HL-60/S4 (cell line): ENCODE results near the gene RPUSD1.

Experiments used
- in situ Hi-C: fragments of 300-500 bp; cut with MboI; formaldehyde crosslinking; loops from 2 replicates; pipeline ENCODE4 v1.14.3; 2022; ENCODE audit warnings: low sequenced_read_pairs

RPUSD1 gene

DNA sequence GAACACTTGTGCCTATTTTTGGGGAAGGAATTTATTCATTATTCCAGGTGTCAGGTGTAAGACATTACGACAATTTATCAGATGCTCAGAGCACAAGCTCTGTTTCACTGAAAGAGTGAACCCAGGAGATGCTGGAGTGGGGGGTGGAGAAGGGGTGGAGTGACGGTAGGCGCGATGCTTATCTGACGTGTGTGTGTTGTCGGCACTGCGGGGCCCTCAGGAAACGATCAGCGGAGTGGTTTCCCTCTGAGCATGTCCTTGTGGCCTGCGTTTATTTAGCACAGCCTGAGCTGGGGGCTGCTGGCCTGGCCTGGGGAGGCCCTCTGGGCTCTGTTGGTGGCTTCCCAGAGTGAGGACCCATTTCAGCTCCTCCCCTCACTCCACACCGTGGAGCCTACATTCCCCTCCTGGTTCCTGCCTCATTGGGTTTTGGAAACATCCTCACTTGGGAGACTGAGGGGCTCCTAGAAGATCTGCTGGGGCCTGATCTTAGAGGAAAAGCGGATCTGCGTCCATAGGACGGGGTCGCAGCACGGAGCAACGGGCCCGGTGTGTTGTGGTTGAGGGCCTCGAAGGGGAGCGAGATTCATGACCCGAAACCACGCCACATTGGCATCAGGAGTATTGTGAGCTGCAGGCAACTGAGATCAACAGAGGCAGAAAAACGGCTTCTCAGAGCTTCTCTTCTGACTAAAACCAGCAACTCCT, 31.3 kb upstream of the RPUSD1 start:
- in situ Hi-C loops: no loop called here

DNA sequence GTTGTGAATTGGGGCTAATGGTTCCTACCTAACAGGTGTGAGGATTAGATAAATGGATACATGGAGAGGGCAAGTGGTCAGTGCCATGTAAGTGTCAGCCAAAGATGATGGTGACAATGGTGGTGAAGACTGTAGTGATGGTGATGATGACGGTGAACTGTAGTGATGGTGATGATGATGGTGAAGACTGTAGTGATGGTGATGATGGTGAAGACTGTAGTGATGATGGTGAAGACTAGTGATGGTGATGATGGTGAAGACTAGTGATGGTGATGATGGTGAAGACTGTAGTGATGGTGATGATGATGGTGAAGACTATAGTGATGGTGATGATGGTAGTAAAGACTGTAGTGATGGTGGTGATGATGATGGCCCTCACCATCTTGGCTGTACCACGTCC, 30.4 kb upstream of the RPUSD1 start:
- in situ Hi-C loops: no loop called here

DNA sequence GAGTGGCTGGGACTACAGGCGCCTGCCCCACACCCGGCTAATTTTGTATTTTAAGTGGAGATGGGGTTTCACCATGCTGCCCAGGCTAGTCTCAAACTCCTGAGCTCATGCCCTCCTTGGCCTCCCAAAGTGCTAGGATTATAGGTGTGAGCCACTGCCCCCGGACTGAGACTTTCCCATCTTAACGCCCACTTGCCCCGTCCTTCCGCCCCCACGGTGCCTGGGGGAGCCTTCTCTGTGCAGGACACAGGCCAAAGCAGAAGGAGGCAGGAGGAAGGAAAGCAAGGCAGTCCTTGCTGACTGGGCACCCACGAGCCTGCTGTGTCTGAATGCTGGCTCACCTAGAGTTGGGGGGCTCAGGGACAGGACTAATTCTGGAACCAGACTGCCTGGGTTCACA, 30.0 kb upstream of the RPUSD1 start:
- in situ Hi-C loops: no loop called here

DNA sequence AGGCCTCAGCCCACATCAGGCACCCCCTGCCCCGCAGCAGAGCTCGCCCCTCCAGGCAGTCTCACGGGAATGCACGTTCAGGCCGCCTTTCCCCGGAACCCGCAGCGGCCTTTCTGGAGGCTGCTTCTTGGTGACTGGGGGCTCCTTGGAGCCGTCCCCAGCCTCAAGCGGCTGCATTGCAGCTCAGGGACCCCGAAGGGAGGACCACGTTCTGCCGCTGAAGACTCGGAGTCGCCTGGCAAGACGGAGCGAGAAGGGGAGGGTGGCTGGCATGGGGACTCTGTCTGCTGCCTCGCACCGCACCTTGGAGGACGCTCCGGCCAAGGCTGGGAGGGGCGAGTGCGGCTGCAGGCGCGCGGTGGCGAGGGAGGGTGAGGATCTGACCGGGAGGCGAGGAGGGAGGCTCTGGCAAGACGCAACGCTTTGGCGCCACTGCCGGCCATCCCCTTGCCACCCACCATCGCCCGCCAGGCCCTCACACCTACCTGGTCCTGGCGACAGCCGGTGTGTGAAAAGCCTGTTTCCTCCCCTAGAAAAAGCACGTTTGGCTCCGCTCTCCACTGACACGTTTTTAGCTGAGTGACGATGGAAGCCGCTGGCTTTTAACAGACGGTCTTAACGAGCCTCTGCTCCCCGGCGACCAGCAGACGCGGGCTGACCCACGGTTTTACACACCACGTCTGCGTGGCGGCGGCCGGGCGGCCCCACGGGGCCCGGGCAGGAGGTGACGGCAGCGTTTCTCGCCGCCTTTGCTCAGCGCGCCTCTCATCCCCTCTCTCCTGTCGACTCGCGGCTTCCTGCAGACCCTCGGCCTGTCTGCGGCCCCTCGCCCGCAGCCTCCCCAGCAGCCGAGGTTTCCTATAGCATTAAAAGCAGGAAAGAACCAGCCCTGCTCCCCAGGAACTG, 29.1 kb upstream of the RPUSD1 start:
- in situ Hi-C loops: no loop called here

DNA sequence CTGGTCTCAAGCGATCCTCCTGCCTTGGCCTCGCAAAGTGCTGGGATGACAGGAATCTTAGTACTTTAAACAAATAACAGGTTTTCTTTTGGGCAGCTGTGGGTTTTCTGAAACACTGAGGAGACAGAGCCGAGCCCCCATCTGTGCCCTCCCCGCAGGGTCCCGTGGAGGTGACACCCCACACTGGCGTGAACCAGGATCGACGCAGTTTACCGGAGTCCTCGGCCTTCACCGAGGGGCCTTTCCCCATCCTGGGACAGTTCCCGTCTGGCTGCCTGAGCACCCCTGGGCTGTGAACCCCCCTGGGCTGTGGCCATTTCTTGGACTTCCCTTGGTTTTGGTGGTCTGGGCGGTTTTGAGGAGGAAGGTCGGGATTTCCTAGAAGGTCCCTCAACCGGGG, 27.7 kb upstream of the RPUSD1 start:
- in situ Hi-C loops: no loop called here

DNA sequence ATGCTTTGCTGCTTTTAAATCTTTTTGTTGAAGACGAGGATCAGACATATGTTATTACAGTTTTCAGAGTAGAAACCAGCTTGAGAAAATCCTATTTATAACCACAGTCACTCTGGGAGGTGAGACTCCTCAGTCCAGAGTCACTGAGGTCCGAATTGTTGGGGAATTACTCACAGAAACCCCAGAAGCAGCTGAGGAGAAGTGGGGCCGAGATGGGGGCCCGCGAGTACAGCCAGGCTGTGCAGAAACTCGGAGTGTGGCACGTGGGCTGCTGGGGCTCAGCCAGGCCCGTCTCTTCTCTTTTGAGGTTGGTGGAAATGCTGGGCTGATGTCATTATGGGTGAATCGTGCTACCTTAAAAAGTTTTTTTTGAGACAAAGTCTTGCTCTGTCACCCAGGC, 26.8 kb upstream of the RPUSD1 start:
- in situ Hi-C loops: no loop called here

DNA sequence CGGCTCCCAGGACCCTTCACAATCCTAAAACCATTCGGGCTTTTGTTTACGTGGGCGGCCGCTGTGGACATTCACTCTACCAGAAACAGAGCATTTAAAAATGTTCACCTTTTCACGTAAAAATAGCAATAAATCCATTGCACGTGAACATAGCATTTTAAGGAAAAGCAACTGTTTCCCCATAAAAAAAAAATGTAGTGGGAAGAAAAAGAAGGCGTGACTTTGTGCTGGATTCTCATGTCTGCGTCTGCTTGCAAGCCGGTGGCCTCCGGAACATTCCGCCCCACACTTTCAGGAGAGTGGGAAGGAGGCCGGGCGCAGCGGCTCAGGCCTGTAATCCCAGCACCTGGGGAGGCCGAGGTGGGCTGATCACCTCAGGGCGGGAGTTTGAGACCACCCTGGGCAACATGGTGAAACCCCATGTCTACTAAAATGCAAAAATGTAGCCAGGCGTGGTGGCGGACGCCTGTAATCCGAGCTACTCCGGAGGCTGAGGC, 25.8 kb upstream of the RPUSD1 start:
- in situ Hi-C loops: no loop called here

DNA sequence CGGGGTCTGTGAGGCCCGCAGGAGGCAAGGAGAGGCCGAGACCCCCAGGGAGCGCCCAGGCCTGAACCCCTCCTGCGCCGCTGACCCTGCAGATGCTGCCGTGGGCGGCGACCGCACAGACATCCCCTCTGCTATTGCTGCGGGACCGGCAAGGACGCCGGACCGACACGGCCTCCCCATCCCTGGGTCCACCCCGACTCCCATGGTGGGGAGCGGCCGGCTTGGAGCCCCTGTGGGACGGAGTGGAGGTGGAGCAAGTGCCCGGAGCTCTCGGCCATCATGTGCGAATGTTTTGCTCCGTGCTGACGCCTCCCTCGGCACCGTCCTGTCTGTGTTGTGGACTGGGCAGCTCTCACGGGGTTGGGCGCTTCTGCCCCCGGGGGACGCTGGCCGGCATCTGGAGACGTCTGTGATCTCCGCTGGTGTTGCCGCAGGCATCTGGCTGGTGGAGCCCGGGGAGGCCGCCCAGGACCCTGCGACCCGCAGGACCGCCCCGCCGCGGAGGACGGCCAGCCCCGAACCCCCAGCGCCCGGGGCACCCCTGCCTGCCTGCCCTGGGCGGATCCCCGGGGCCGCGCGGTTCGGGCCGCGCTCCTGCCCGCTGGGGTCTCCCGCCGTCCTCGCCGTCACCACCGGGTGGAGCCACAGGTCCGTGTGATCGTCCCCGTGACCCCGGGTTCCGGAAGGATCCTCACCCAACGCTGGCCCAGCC, 25.2 kb upstream of the RPUSD1 start:
- in situ Hi-C loops: no loop called here

DNA sequence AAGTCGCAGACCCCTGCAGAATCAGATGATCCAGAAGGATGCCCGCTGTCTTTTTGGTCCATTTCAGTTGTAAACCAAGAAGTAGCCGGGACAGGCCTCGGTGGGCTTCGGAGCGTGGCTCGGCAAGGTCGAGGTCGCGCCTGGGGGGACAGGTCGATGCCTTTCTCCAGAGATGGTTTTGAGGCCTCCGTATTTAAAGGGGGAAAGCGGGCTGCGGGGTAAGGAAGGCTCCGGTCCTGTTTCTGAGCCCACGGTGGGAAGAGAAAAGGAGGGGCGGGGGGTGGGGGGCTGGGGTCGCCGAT, 19.9 kb upstream of the RPUSD1 start:
- in situ Hi-C loops: no loop called here

DNA sequence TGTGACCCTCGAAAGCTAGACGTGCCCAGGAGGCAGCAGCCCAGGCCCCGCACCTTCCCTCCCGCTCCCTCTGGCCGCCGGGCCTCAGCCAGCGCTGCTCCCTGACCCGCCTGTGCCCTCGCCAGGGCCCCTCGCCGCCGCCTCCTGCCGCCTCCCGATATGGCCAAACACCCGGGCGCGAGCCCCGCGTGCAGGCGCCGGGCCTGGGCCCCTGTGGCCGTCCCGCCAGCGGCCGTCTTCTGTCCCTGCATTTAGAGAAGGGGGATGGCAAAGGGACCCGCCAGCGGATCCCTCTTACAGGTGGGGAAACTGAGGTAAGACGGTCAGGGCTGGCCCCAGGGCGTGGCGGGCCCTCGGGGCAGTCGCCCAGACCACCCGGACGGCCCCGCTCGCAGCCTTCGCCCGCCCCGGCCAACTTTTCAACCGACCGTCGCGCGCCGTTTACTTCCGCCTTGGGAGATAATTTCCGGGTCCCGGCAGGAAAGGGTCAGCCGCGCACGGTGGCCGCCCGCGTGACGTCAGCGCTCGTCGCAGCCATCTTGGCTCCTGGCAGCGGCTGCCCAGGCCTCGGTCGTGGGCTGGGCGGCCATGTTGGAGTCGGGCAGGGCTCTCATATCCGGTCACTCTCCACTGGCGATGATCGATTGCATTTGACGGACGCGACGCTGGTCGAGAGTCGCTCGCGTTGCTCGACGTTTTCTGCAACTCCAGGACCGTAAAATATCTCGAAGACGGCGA, 19.3 kb upstream of the RPUSD1 start:
- in situ Hi-C loops: no loop called here

DNA sequence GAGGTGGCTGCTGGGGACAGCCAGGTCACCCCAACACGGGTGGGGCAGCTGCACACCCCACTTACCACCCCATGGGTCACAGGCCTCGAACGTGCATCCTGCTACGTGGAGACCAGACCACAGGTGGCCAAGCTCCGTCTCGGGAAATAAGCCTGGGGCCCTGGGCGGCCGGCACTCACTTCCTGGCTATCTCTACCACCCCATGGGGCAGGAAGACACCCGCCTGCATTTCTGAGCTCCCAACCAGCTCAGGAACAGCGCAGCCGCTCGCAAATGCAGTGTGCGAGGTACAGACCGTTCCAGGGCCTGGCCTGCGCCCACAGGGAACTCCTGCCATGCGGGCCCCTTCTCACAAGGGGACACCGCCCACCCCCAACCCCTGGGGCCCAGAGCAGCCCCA, 17.3 kb upstream of the RPUSD1 start:
- in situ Hi-C loops: no loop called here

DNA sequence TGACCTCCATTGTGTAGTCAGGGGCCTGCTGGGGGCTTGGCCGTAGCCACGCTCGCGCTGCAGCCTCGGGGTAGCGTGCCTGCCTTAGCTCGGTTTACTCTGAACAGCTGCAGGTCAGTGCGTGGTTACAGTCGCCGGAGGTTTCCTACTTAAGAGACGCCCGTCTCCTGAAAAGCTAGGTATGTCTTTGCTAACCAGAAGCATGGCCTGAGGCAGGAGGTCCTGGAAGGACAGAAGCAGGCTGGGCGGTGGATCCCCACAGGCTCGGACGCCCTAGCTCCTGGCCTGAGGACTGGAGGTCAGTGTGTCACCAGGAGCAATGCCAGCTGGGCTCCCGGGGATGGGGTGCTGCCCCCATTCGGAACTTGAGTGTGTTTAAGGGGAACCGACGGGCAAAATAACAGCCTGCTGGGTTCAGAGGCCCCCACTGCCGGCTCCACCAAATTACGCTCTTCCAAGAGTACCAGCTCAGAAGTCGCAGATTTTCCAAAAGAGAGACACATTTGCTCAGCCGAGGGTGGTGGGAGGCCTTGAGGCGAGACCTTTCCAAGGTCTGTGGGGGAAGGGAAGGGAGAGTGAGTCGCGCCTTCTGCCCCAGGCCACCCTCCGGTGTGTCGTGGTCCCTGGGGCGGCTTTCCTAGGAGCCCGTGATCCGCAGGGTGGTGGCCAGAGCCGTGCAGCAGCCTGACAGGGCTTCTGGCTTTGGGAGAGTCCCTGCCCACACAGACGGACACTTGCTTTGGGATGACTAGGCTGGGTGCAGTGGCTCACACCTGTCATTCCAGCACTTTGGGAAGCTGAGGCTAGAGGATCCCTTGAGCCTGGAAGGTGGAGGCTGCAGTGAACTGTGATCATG, 16.2 kb upstream of the RPUSD1 start:
- in situ Hi-C loops: no loop called here

DNA sequence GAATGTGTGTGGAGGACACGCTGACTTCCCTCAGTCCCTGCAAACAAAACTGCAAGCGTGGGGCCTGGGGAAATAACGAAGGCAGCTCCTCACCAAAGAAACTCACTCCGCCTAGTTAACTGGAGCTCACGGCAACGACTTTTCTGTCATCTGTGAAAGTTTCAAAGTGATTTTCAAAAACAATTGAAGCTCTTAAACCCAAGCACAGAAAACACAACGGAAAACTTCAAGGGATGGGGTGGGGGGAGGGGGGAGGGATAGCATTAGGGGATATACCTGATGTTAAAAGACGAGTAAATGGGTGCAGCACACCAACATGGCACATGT, 15.5 kb upstream of the RPUSD1 start:
- in situ Hi-C loops: no loop called here

DNA sequence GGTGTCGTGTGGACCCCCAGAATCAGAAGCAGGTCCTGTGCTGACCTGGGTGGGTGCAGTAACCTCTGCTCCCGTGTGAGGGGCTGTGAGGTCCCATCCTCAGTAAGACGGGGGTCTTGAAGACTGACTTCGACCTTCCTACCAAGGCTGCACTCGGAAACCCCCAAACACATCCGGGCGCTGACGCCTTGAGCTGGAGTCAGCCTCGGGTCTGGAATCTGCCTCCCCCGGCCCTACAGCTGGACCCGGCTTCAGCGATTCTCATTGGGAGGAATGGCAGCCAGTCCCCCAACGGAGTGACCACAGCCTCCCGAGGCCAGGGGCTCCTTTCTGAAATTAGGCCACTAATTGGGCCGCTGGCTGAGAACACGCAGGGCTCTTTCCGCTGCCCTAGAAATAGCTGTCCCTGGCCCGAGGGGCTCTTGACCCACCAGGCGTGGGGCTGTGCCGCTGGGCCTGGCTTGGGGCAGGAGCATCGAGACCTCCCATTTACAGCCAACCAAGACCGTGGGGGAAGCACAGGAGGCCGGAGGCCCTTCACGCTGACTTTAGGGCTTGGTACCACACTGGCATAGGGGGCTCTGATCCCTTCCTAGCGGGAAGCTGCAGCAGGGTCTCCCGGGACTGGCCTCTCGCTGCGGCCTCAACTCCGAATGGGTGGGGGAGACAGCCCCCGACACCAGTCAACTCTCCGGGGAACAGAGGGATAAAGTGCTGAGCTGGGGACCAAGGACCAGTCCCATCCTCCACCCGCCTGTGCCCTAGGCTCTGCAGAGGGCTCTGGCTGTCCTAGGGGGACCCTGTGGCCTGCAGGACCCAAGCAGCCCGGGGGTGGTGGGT, 15.0 kb upstream of the RPUSD1 start:
- in situ Hi-C loops: no loop called here

DNA sequence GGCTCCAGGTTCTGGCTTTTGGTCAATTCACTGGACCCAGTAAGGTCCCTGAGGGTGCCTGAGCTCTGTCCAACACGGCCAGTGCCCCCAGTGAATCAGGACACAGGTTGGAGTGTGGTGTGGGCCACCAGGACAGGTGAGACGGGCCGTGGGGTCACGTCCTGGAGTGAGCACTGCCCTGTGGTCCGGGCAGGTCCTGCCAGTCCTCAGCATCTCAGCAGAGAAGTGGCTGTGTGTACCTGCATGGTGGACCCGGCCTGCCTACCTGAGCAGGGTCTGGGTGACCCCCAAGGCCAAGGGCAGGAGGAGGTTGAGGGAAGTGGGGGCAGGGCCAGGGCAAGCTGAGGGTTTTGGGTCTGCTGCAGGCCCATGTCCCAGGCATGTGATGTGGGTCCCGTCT, 14.3 kb upstream of the RPUSD1 start:
- in situ Hi-C loops: no loop called here

DNA sequence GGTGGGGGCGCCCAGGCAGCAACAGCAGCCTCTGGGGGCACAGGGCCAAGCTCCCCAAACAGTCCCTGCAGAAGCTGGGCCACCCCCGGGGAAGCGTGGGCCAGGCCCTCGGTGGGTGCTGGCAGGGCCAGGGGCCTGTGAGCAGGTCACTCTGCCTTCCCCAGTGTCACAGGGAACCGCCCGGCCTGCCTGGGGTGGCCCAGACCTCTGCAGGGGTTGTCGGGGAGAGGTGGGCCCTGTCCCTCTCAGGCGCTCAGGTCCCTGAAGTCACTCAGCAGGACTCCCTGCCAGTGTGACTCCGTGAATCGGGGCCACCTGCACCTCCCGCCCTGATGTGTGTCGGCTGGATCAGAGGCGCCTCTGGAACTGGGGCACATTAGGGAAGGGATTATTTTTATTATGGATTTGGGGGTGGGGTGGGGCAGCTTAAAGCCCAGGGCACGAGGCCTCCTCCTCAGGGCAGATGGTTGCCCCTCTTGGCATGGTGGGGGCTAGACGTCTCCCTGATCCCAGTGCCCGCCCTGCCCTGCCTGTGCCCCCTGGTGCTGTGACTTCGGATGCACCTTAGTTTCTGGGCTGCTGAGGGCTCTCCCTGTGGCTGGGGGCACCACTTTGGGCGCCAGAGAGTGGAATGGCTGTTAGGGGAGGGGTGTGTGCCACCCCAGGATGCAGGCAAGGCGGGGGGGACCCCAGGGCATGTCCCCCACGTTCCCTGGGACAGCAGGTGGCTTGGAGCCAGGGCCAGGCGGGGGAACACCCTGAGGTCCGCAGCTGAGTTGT, 13.6 kb upstream of the RPUSD1 start:
- in situ Hi-C loops: no loop called here

DNA sequence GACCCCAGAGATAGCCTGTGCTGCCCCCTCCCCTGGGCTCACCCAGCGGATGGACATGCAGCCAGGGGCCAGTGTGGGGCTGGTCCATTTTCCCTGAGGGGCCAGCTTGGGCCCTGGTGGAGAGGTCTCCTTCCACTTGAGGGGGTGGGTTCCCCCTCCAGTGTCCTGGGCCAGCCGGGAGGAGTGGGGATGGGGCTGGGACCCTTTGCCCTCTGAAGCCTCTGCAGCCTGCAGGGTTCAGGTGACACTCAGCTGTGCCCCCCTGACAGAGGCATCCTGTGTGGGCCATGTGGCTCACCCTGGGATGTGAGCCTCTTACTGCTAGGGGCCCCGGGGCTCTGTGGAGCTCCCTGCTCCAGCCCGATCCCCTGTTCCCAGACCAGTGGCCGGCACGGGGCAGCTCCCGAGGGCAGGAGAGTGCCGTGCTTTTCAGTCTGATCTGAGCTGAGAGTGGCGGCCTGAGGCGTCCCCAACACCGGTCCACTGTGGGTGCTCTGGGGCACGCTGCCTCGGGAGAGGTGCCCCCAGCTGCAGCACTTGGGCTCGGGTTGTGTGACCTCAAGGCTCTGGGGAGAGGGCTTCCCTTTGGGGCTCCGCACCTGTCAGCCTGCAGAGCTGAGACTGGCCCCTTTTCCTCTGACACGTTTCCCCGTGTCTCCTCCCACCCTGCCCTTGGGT, 12.8 kb upstream of the RPUSD1 start:
- in situ Hi-C loops: no loop called here
